GM19467 (cell line): ENCODE results near the gene PRR18.
"Not testable (repeated sequence)": the region's sequence is repeated elsewhere in the genome, so short reads cannot be mapped to it uniquely, and the experiment has no call there.

ENCODE experiments used
- ATAC-seq: cut with Tn5 transposase; IDR thresholded peaks from one replicate; pipeline ENCODE4 v1.9.1; 2021; ENCODE audit warnings: mild to moderate bottlenecking, moderate library complexity; ENCODE audit not compliant: unreplicated experiment

PRR18 gene

GRCh38 chr6:166308033-166308768 lies at the start of gene PRR18:
Gene PRR18, minus strand, starts transcription at chr6:166308392. Its CDS starts 250 bp downstream, at chr6:166308142.
- peak; percentile 49 for ATAC-seq

GRCh38 chr6:166355552-166355951 lies 47.4 kb upstream of the PRR18 start:
- ATAC-seq: no peak

- no peak for ATAC-seq
These were observed 46.8 kb upstream of the PRR18 start for GRCh38 chr6:166354965-166355364.

- ATAC-seq: no peak
These were observed 46.0 kb upstream of the PRR18 start for GRCh38 chr6:166354143-166354542.

- no peak for ATAC-seq
These were observed 45.3 kb upstream of the PRR18 start for GRCh38 chr6:166353507-166353906.

- no peak for ATAC-seq
These were observed 44.7 kb upstream of the PRR18 start for GRCh38 chr6:166352923-166353322.

GRCh38 chr6:166351715-166352285 lies 43.6 kb upstream of the PRR18 start:
- ATAC-seq: peak; percentile 95

GRCh38 chr6:166348305-166348949 lies 40.2 kb upstream of the PRR18 start:
- no peak for ATAC-seq

- no peak for ATAC-seq
These were observed 38.8 kb upstream of the PRR18 start for GRCh38 chr6:166346965-166347364.

GRCh38 chr6:166346449-166346848 lies 38.3 kb upstream of the PRR18 start:
- ATAC-seq: no peak

- not testable (repeated sequence) for ATAC-seq
These were observed 37.5 kb upstream of the PRR18 start for GRCh38 chr6:166345672-166346071.

- not testable (repeated sequence) for ATAC-seq
These were observed 36.7 kb upstream of the PRR18 start for GRCh38 chr6:166344921-166345320.

GRCh38 chr6:166344240-166344639 lies 36.0 kb upstream of the PRR18 start:
- no peak for ATAC-seq

GRCh38 chr6:166343150-166343487 lies 34.9 kb upstream of the PRR18 start:
- peak; percentile 15 for ATAC-seq

- ATAC-seq: peak; percentile 90
These were observed 34.4 kb upstream of the PRR18 start, which contains the start of gene SFT2D1 for GRCh38 chr6:166342349-166343149. Gene SFT2D1, minus strand, starts transcription at chr6:166342545. Its CDS starts 64 bp downstream, at chr6:166342481.

GRCh38 chr6:166341977-166342348 lies 33.8 kb upstream of the PRR18 start:
- ATAC-seq: peak; percentile 2

- no peak for ATAC-seq
These were observed 33.3 kb upstream of the PRR18 start for GRCh38 chr6:166341464-166341863.

GRCh38 chr6:166338854-166339253 lies 30.7 kb upstream of the PRR18 start:
- ATAC-seq: no peak

GRCh38 chr6:166336847-166337246 lies 28.7 kb upstream of the PRR18 start:
- ATAC-seq: no peak

- peak; percentile 34 for ATAC-seq
These were observed 27.4 kb upstream of the PRR18 start for GRCh38 chr6:166335378-166336302.
